ENCODE results near the gene DBX2. TPM values are rescaled to one million over a fixed set of nuclear protein-coding genes. Genes with fewer than 3 reads are reported as not detected.

DBX2 gene
- total and polyA plus RNA-seq, 2 experiments from 2014 or later, result 0.07 to 0.18 TPM

DNA sequence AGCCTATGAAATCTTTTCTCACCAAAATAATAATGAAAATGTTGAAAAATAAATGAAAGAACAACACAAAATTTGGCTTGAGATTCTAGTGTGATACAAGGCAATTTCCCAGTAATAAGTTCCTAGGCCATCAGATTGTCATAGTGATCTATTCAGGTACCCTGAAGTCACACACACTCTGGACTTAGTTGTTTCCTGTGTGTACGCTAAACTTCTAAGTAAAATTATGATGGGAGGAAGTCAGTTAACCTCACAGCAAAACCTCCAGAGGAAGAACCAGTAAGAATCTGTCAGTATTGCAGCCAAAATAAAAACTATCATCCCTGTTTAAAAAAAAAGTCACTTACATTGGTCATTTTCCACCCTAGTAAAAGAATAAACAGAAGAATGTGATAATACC is 81.9 kb downstream of the DBX2 start (continued):
- TF ChIP-seq, protein P1, sequence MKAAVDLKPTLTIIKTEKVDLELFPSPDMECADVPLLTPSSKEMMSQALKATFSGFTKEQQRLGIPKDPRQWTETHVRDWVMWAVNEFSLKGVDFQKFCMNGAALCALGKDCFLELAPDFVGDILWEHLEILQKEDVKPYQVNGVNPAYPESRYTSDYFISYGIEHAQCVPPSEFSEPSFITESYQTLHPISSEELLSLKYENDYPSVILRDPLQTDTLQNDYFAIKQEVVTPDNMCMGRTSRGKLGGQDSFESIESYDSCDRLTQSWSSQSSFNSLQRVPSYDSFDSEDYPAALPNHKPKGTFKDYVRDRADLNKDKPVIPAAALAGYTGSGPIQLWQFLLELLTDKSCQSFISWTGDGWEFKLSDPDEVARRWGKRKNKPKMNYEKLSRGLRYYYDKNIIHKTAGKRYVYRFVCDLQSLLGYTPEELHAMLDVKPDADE (IDR thresholded peaks at IDR 0.05), result no peak
- TF ChIP-seq CREB1 (CRISPR knock-in tag; IDR thresholded peaks at IDR 0.05; ENCODE audit: low read depth) (no peak), NANOG (IDR thresholded peaks at IDR 0.05; ENCODE audit: borderline replicate concordance) (no peak), ZNF114 (CRISPR knock-in tag; IDR thresholded peaks at IDR 0.05) (no peak), POLR2AphosphoS5 (IDR thresholded peaks at IDR 0.05; ENCODE audit: low read depth) (no peak), STAT1 (IDR thresholded peaks at IDR 0.05; ENCODE audit: unreplicated experiment) (no peak), EZH2phosphoT487 (IDR thresholded peaks at IDR 0.05; ENCODE audit: unreplicated experiment) (no peak)
- TF ChIP-seq, protein P2, sequence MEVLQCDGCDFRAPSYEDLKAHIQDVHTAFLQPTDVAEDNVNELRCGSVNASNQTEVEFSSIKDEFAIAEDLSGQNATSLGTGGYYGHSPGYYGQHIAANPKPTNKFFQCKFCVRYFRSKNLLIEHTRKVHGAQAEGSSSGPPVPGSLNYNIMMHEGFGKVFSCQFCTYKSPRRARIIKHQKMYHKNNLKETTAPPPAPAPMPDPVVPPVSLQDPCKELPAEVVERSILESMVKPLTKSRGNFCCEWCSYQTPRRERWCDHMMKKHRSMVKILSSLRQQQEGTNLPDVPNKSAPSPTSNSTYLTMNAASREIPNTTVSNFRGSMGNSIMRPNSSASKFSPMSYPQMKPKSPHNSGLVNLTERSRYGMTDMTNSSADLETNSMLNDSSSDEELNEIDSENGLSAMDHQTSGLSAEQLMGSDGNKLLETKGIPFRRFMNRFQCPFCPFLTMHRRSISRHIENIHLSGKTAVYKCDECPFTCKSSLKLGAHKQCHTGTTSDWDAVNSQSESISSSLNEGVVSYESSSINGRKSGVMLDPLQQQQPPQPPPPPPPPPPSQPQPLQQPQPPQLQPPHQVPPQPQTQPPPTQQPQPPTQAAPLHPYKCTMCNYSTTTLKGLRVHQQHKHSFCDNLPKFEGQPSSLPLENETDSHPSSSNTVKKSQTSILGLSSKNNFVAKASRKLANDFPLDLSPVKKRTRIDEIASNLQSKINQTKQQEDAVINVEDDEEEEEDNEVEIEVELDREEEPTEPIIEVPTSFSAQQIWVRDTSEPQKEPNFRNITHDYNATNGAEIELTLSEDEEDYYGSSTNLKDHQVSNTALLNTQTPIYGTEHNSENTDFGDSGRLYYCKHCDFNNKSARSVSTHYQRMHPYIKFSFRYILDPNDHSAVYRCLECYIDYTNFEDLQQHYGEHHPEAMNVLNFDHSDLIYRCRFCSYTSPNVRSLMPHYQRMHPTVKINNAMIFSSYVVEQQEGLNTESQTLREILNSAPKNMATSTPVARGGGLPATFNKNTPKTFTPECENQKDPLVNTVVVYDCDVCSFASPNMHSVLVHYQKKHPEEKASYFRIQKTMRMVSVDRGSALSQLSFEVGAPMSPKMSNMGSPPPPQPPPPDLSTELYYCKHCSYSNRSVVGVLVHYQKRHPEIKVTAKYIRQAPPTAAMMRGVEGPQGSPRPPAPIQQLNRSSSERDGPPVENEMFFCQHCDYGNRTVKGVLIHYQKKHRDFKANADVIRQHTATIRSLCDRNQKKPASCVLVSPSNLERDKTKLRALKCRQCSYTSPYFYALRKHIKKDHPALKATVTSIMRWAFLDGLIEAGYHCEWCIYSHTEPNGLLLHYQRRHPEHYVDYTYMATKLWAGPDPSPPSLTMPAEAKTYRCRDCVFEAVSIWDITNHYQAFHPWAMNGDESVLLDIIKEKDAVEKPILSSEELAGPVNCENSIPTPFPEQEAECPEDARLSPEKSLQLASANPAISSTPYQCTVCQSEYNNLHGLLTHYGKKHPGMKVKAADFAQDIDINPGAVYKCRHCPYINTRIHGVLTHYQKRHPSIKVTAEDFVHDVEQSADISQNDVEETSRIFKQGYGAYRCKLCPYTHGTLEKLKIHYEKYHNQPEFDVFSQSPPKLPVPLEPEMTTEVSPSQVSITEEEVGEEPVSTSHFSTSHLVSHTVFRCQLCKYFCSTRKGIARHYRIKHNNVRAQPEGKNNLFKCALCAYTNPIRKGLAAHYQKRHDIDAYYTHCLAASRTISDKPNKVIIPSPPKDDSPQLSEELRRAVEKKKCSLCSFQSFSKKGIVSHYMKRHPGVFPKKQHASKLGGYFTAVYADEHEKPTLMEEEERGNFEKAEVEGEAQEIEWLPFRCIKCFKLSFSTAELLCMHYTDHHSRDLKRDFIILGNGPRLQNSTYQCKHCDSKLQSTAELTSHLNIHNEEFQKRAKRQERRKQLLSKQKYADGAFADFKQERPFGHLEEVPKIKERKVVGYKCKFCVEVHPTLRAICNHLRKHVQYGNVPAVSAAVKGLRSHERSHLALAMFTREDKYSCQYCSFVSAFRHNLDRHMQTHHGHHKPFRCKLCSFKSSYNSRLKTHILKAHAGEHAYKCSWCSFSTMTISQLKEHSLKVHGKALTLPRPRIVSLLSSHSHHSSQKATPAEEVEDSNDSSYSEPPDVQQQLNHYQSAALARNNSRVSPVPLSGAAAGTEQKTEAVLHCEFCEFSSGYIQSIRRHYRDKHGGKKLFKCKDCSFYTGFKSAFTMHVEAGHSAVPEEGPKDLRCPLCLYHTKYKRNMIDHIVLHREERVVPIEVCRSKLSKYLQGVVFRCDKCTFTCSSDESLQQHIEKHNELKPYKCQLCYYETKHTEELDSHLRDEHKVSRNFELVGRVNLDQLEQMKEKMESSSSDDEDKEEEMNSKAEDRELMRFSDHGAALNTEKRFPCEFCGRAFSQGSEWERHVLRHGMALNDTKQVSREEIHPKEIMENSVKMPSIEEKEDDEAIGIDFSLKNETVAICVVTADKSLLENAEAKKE (CRISPR knock-in tag; IDR thresholded peaks at IDR 0.05), result no peak

Other genes with a start within 250 kb of the DBX2 start
- 99.5 and 103 TPM in 2 replicates for gene NELL2, start 174.8 kb downstream of the DBX2 start, total RNA-seq (2014; rRNA removed; shearing (Covaris generic))
- 23.3 and 25.1 TPM in 2 replicates for gene NELL2, start 174.8 kb downstream of the DBX2 start, polyA plus RNA-seq (2016; fragmentation: Nextera tagmentation; extraction: Ambion mirVana)
- 45.1 and 48.9 TPM in 2 replicates for gene ANO6, start 165.0 kb upstream of the DBX2 start, total RNA-seq (2014; rRNA removed; shearing (Covaris generic))
- gene ANO6, start 165.0 kb upstream of the DBX2 start, polyA plus RNA-seq (2016; fragmentation: Nextera tagmentation; extraction: Ambion mirVana), result 17.7 and 21.1 TPM in 2 replicates